ENCODE data around the gene B3GLCT. TPM values are rescaled to one million over a fixed set of nuclear protein-coding genes. Genes with fewer than 3 reads are reported as not detected.

B3GLCT gene
- polyA plus RNA-seq, 1 donor from 2014 or later, result 8.2 TPM

DNA sequence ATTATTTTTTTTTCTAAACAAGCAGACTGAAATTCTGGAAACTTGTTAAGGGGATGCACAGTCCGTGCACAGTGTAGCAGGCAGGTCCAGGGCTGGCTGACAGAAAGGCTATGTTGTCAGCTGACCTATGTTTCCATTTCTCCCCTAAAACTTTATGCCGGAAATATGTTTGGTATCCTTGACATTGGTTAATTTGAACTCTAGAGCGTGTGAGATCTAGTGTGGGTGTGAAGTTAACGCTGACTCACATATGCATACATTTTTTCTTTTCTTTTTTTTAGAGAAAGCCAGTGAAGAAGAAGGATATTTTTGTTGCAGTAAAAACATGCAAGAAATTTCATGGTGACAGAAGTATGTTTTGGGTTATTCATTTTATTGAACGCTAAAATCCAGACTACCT is 76.6 kb downstream of the B3GLCT start:
- Histone ChIP-seq H3K9me3 (ENCODE audit: low read length) (no peaks in the 10 kb centered on the region), H3K4me2 (ENCODE audit: low read length) (no peak overlapping the region), H4K20me1 (ENCODE audit: insufficient read depth) (no peaks in the 10 kb centered on the region), H3K27ac (ENCODE audit: low read length) (no peak overlapping the region), H2AFZ (ENCODE audit: low read depth, low read length) (no peak overlapping the region), H3K36me3 (ENCODE audit: insufficient read depth, low read length) (no peaks in the 10 kb centered on the region), H3F3A (ENCODE audit: insufficient read depth, low read length, poor library complexity, severe bottlenecking) (no peaks in the 10 kb centered on the region), H3K27me3 (ENCODE audit: insufficient read depth, low read depth, low read length) (no peaks in the 10 kb centered on the region), H3K9me2 (ENCODE audit: insufficient read depth, low read length) (no peaks in the 10 kb centered on the region), H3K9ac (ENCODE audit: low read length) (no peak overlapping the region), H3K4me3 (ENCODE audit: low read length) (no peak overlapping the region), H3K79me2 (replicated peaks; ENCODE audit: insufficient read depth, low read length) (no peaks in the 10 kb centered on the region)
- TF ChIP-seq POLR2AphosphoS5 (IDR thresholded peaks at IDR 0.05) (no peak), EZH2 (IDR thresholded peaks at IDR 0.05; ENCODE audit: borderline replicate concordance, insufficient read depth, low read length, poor library complexity, severe bottlenecking) (no peak), RAD21 (conservative IDR thresholded peaks at IDR 0.05) (no peak), TAF1 (IDR thresholded peaks at IDR 0.05; ENCODE audit: low read depth) (no peak), EP300 (conservative IDR thresholded peaks at IDR 0.05; ENCODE audit: poor library complexity, severe bottlenecking) (no peak), SMC3 (conservative IDR thresholded peaks at IDR 0.05; ENCODE audit: poor library complexity) (no peak), MXI1 (conservative IDR thresholded peaks at IDR 0.05; ENCODE audit: poor library complexity, severe bottlenecking) (no peak)
- TF ChIP-seq, protein P1, sequence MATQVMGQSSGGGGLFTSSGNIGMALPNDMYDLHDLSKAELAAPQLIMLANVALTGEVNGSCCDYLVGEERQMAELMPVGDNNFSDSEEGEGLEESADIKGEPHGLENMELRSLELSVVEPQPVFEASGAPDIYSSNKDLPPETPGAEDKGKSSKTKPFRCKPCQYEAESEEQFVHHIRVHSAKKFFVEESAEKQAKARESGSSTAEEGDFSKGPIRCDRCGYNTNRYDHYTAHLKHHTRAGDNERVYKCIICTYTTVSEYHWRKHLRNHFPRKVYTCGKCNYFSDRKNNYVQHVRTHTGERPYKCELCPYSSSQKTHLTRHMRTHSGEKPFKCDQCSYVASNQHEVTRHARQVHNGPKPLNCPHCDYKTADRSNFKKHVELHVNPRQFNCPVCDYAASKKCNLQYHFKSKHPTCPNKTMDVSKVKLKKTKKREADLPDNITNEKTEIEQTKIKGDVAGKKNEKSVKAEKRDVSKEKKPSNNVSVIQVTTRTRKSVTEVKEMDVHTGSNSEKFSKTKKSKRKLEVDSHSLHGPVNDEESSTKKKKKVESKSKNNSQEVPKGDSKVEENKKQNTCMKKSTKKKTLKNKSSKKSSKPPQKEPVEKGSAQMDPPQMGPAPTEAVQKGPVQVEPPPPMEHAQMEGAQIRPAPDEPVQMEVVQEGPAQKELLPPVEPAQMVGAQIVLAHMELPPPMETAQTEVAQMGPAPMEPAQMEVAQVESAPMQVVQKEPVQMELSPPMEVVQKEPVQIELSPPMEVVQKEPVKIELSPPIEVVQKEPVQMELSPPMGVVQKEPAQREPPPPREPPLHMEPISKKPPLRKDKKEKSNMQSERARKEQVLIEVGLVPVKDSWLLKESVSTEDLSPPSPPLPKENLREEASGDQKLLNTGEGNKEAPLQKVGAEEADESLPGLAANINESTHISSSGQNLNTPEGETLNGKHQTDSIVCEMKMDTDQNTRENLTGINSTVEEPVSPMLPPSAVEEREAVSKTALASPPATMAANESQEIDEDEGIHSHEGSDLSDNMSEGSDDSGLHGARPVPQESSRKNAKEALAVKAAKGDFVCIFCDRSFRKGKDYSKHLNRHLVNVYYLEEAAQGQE (IDR thresholded peaks at IDR 0.05; ENCODE audit: borderline replicate concordance), result no peak
- TF ChIP-seq, protein P2, sequence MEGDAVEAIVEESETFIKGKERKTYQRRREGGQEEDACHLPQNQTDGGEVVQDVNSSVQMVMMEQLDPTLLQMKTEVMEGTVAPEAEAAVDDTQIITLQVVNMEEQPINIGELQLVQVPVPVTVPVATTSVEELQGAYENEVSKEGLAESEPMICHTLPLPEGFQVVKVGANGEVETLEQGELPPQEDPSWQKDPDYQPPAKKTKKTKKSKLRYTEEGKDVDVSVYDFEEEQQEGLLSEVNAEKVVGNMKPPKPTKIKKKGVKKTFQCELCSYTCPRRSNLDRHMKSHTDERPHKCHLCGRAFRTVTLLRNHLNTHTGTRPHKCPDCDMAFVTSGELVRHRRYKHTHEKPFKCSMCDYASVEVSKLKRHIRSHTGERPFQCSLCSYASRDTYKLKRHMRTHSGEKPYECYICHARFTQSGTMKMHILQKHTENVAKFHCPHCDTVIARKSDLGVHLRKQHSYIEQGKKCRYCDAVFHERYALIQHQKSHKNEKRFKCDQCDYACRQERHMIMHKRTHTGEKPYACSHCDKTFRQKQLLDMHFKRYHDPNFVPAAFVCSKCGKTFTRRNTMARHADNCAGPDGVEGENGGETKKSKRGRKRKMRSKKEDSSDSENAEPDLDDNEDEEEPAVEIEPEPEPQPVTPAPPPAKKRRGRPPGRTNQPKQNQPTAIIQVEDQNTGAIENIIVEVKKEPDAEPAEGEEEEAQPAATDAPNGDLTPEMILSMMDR (IDR thresholded peaks at IDR 0.05; ENCODE audit: poor library complexity, severe bottlenecking), result no peak

DNA sequence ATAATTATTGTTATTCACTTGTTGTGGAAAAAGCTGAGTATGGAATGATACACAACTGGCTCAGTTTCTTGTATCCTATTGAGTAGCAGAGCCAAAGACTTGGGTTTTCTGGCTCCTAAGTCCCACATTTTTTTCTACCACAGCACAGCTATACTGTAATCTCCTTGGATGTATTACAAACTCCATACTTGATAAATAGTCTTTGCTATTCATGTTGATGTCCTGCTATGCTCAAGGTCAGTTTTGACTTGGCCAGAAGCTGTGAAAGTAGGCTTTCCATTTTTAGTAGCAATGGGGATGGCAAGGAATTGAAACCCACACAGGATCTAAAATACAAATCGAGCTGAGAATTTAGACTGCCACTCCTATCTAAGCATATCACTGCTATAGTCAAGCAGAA is 79.1 kb downstream of the B3GLCT start:
- Histone ChIP-seq H3K4me2 (ENCODE audit: low read length) (no peak overlapping the region), H4K20me1 (ENCODE audit: insufficient read depth) (no peaks in the 10 kb centered on the region), H3K36me3 (ENCODE audit: insufficient read depth, low read length) (no peaks in the 10 kb centered on the region), H3K9me2 (ENCODE audit: insufficient read depth, low read length) (no peaks in the 10 kb centered on the region), H3F3A (ENCODE audit: insufficient read depth, low read length, poor library complexity, severe bottlenecking) (no peaks in the 10 kb centered on the region), H3K9me3 (ENCODE audit: low read length) (no peaks in the 10 kb centered on the region), H3K9ac (ENCODE audit: low read length) (no peak overlapping the region), H3K4me3 (ENCODE audit: low read length) (no peak overlapping the region), H3K27ac (ENCODE audit: low read length) (no peak overlapping the region), H3K27me3 (ENCODE audit: insufficient read depth, low read depth, low read length) (no peaks in the 10 kb centered on the region), H2AFZ (ENCODE audit: low read depth, low read length) (no peak overlapping the region), H3K79me2 (replicated peaks; ENCODE audit: insufficient read depth, low read length) (no peaks in the 10 kb centered on the region)
- TF ChIP-seq EZH2 (IDR thresholded peaks at IDR 0.05; ENCODE audit: borderline replicate concordance, insufficient read depth, low read length, poor library complexity, severe bottlenecking) (no peak), SMC3 (conservative IDR thresholded peaks at IDR 0.05; ENCODE audit: poor library complexity) (no peak), MXI1 (conservative IDR thresholded peaks at IDR 0.05; ENCODE audit: poor library complexity, severe bottlenecking) (no peak), TAF1 (IDR thresholded peaks at IDR 0.05; ENCODE audit: low read depth) (no peak), EP300 (conservative IDR thresholded peaks at IDR 0.05; ENCODE audit: poor library complexity, severe bottlenecking) (no peak)
- TF ChIP-seq, protein P1 (IDR thresholded peaks at IDR 0.05; ENCODE audit: borderline replicate concordance), result no peak
- TF ChIP-seq, protein P2 (IDR thresholded peaks at IDR 0.05; ENCODE audit: poor library complexity, severe bottlenecking), result no peak
